Activated gamma-delta T cell treated with anti-CD3 and anti-CD28 coated beads, Interleukin-2, amount 50 U/mL, for 16 hours (primary cell): Measurements from ENCODE around the gene UBE2Q1.

Experiments
- DNase-seq: peaks from one replicate; pipeline ENCODE4 v3.0.0-alpha.2; 2020; ENCODE audit warnings: low read depth

UBE2Q1 gene

GRCh38 chr1:154502744-154503115 is 55.7 kb downstream of the UBE2Q1 start:
- no peak for DNase-seq

- DNase-seq, result no peak
Observed at GRCh38 chr1:154502066-154502743, 56.3 kb downstream of the UBE2Q1 start, which contains the start of the genes SHE and TDRD10. Gene SHE (minus strand): TSS chr1:154502412. CDS start chr1:154502026, 386 bp downstream. Gene TDRD10 (plus strand): TSS chr1:154502219. CDS start chr1:154506904, 4,685 bp downstream.

GRCh38 chr1:154501423-154502065 is 56.9 kb downstream of the UBE2Q1 start:
- no peak for DNase-seq

GRCh38 chr1:154500533-154500932 is 57.9 kb downstream of the UBE2Q1 start:
- no peak for DNase-seq

- no peak for DNase-seq
Observed at GRCh38 chr1:154499446-154499845, 59.0 kb downstream of the UBE2Q1 start.
